Fibroblast of skin of scalp (primary cell): ENCODE data around the gene RAB30. TPM values are rescaled to one million over a fixed set of nuclear protein-coding genes. Genes with fewer than 3 reads are reported as not detected.
A peak's percentile ranks its signal among the peaks of the same experiment; 100 is the strongest.

ENCODE experiments used
- DNase-seq: peaks from one replicate; pipeline ENCODE4 v3.0.0-alpha.2; 2013
- polyA plus RNA-seq, 2 experiments: library from polyadenylated mRNA; unstranded; fragments of 120-200 nt; gene quantifications; one replicate each; pipeline ENCODE4 v1.2.1, GENCODE V29; 2013; ENCODE audit not compliant: insufficient read length in 2 of 2

RAB30 gene
- 19.3 TPM for polyA plus RNA-seq (2013, experiment 1 of 2; ENCODE audit: insufficient read length)
- 23.7 TPM for polyA plus RNA-seq (2013, experiment 2 of 2; ENCODE audit: insufficient read length)

DNA sequence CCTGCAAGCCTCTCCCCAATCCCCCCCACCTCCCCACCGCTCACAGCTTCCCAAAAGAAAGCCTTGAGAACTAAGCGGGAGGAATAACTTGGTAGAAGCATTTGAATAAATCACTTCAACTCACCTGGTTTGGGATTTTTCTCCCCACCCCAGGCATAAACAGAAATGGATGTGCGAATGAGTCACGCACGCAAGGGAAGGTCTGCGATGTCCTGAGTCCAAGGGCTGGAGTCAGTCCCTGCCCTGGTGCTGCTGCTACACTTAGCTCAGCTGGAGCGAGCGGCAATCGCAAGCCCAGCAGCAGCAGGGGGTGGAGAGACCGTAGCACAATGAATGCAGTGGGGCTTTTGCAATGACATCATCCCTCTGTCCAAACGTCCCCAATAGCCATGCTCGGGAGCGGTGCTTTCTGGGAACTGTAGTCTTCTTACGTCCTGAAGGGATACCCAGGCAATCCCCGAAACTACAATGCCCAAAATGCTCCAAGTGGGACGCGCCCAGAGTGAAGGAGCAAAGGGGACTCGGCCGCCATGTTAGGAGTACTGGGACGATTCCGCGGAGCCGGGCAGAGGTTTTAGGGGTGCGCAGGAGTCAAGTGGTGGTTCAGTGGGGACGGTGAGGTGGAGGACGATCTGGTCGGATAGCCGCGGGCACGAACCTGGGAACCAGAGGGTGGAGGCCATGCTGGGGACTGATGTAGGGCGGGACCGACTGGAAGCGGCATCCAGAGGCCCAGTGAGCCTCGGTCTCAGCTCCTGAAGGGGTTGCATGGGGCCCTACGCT, at the start of gene RAB30:
TSS of gene RAB30 (minus strand) at position 331 of the 783 bp plus-strand sequence. CDS start 74,581 bp downstream, outside the sequence.
- peak; percentile 100 for DNase-seq

- DNase-seq = peak; percentile 12
Observed at GRCh38 chr11:83120327-83120726, 48.6 kb upstream of the RAB30 start.

GRCh38 chr11:83119216-83119615, 47.5 kb upstream of the RAB30 start:
- DNase-seq = no peak

DNA sequence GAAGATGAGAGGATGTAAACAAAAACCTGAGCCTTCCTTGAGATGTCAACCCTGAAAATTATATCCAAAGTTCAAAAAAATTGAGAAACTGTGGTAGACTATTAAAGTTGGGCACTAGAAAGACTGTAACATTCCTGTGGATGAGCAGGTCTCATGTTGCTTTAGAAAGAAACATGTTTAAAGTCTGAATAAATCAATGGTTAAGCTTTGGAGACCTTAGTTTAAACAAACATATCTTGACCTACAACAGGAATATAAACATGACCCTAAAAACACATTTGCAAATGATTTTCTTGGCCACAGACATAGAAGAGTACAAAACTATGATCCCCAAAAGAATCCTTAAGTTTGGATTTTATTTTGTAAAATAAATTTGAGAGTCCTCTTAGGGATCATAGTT, 47.1 kb upstream of the RAB30 start:
- no peak for DNase-seq

- DNase-seq = no peak
Observed at GRCh38 chr11:83116015-83116641, 44.4 kb upstream of the RAB30 start.

DNA sequence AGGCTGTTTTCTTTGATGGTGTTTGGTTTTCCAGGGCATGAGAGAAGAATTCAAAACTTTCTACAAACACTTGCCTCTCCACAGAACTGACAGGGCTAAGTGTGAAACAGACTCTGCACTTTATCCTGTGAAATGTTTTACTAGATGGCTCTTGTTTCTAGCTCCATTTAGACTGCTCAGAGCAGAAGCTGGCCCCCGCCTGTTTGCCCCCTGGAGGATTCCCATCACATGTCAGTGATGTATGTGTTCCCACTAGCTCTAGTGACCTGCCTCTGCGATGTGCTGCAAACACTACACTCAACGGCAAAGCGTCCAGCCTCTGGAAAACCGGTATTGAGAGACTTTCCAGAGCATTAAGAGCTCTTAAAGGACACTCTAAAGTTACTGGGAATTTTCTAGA, 43.9 kb upstream of the RAB30 start:
- no peak for DNase-seq

DNA sequence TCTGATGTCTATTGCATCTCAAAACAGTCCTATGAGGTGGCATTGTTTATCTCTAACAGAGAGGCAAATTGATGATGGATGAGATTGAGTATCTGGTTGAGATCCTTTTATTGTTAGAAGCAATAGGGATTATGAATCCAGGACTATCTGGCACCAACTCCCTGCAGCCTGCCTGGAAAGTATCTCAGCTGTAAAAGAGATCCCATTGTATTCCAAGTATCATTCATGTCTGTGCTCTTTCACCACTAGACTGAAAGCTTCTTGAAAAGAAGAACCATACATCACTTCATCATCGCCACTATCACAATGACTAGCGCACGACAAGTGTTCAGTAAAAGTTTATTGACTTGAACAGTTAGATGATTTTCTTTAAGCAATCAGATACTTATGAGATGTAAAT, 43.3 kb upstream of the RAB30 start:
- no peak for DNase-seq

- no peak for DNase-seq
Observed at GRCh38 chr11:83112886-83113285, 41.2 kb upstream of the RAB30 start.

GRCh38 chr11:83105168-83105567, 33.5 kb upstream of the RAB30 start:
- no peak for DNase-seq

DNA sequence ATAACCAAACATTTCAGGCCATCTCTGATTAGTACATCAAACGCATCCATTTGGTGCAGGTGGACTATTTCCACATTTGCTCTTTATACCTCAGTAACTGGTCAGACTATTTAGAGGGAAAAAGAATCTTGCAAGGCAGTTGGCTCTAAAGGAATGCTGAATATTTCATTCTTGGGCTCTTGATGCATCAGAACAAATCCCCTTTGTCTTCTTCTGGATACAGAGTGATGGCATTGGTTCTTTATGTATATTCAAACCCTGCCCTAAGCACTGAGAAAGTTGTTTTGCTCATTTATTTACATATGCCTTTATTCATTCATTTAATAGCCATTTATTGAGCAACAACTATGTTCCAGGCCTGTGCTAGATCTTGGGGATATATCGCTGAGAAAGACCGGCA, 31.1 kb upstream of the RAB30 start:
- no peak for DNase-seq

GRCh38 chr11:83097429-83098075, 25.9 kb upstream of the RAB30 start:
- DNase-seq = peak; percentile 40

DNA sequence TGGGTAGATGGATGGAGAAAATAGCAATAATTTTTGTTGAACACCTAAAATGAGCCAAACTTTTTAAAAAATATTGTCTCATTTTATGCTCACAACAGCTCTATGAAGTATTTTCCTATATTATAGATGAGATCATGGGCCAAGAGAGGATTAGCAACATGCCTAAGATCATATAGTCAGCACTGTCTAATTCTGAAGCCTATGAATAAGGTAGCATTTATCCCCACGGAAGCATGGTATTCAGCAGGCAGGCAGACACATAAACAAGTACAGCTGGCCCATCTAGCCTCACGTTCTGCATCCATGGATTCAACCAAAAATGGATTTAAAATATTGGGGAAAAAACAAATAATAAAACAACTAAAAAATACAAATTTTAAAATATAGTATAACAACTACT, 21.9 kb upstream of the RAB30 start:
- DNase-seq = no peak

DNA sequence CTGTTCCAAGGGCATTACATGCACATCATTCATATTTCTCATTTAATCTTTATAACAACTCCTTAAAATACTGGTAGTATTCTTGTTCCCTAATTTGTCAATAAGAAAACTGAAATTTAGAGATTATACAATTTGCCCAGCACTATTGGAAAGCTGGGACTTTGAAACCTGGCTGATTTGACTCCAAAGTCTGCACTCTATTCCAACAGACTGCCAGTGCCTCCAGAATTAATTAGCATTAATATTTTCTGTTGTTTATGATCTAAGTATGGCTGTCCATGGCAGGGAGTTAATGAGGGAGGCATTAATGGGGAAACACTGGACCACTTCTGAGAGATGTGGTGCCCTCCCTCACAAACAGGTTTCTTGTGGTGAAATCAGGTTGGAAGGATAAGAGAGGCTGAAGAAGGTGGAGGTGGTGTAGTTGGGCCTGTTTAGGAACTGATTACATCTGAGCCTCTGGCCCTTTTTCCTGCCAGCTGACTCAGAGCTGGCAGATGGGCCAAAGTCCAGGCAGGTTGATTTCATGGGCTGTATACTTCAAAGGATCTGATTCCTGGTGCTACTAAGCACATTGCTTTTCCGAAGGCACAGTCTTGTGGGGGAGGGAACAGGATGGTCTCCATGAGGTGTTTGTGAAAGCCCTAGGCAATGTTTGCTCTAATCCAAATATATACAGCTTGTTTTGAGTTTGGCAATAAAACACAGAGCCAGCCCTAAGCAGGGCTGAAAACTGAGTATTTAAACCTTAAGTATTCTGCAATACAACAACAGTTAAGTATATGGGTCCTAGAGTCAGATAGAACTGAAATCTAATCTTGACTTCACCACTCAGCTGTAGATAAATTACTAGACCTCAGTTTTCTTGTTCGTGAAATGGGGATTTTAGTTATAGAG, 21.0 kb upstream of the RAB30 start:
- DNase-seq = no peak

DNA sequence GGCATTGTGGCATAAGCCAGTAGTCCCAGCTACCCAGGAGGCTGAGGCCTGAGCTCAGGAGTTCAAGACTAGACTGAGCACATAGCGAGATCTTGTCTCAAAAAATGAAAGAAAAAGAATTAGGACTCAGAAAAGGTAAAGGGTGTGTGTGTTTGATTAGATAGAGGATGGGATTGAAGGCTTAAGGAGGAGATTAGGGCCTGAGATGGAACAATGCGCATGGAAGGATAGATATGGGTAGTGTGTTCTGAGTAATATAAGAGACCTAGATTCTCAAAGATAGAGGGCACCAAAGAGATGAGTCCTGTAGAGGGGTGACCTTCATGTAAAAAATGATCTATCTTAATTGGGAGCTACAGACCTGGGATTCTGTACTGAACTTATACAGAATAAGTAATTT, 17.3 kb upstream of the RAB30 start:
- no peak for DNase-seq

DNA sequence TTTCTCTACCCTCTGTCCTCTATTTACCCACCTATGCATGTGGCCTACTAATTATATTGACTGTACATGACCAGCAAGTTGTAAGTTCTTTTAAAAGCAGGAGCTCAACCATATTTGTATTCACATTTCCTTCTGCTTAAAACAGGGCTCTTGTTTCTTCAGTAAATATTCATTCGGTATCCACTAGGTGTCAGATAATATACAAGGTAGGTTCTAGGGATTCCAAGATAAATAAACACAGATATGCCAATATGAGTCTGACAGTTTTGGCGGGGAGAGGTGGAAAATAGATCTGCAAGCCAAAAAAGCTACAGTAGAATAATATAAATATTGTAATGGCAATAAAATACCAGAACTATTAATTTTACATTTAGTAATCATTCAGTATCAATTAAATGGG, 15.3 kb upstream of the RAB30 start:
- no peak for DNase-seq

DNA sequence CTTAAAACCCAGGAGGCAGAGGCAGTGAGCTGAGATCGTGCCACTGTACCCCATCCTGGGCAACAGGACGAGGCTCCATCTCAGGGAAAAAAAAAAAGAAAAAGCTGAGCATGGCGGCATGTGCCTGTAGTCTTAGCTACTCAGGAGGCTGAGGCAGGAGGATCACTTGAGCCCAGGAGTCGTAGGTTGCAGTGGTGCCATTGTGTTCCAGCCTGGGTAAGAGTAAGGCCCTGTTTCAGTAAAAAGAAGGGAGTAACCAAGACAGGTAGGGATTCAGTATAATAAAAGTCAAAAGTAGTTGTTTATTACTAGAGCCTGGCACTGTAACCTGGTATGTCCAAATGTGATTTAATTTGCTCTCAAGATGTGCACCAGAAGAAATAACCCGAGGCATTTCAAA, 8.1 kb upstream of the RAB30 start:
- no peak for DNase-seq

- DNase-seq = no peak
Observed at GRCh38 chr11:83078269-83078668, 6.6 kb upstream of the RAB30 start.

GRCh38 chr11:83073884-83074283, 2.2 kb upstream of the RAB30 start:
- DNase-seq = no peak

DNA sequence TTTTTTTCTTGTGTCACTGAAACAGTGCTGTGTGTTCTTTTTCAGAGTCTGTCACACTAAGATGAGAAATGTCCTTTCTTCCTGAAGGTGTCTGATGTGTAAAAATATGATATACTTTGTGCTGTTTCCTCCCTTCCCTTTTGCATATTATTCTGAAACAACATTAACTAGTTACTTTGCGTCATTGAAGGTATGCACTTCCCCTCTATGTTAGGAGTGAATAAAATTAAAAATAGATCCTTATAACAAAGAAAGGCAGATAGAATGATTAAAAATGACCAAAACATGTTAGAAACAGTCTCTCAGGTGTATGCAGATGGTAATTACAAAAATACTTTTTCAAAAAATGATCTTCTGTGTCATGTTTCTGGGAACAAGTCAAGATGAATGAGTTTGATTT, 1.6 kb upstream of the RAB30 start:
- DNase-seq = no peak

DNA sequence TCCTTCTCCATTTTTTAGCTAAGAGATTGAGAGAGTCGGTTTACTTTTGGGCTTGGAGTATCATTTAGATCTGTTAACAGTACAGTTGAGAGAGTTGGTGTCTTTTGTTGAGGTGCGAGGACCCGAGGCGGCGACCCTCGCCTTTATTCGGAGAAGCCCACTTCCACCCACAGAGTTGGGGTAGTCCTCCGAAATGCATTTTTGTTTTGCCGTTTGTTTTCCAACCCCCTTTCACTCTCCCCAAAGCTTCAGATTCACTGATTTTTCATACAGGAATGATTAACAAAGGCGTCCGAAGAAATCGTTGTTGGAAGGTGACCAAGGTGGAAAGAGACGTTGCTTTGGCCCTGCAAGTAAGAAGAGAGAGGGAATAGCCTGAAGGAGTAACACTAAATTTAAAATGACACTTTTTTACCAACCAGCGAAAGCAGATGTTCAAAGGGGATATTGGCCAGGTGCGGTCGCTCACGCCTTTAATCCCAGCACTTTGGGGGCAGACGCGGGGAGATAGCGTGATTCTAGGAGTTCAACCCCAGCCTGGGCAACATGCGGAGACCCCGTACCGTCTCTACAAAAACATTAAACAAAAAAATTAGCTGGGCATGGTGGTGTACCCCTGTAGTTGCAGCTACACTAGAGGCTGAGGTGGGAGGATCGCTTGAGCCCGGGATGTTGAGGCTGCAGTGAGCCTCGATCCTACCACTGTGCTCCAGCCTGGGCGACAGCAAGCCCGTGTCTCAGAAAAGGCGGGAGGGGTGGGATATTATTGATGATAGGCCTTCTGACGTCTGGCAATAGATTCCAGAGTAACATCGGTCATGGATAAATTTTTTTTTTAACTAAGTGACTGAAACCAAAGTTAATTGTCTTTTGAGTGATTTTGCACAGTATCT, 899 bp upstream of the RAB30 start:
- DNase-seq = no peak

DNA sequence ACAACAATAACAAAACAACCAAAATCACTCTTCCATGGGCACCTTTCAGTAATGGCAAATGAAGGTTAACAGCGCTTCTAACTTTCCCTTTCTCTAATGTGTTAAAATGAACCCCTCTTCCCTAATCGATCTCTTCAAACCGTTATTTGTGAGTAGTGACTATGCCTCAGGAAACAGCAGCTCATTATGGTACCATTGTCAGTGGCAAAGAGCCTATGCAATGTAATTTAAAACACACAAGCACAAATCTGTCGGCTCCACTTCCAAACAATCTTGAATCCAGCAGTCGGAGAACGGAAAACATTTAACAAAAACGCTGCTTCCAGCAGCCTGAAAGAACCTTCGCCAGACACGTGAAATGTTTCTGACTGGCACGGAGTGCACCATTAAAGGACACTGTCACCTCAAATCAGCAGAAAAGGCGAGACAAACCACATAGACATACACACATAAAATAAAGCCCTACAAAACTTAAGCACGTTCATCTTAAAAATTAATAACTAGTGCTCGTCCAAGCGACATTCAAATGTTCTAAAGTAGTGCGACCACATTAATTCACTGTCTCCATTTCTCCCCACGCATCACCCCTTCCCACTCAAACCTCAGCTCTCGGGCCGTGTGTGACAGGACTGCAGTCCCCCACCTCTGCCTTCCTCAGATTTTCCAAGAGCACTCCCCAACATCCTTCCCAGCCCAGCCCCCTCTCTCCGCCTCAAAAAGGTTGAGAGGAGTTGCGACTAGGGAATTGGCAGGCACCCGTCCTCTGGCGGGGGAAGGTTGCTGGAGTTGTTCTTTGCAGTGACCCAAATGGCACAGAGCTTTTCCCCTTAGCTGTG, 748 bp downstream of the RAB30 start:
- peak; percentile 29 for DNase-seq
